CD4-positive, alpha-beta T cell treated with Interleukin-10 for 1 hour (primary cell): ENCODE data around the gene PNRC1.
"Not testable (repeated sequence)": the region's sequence is repeated elsewhere in the genome, so short reads cannot be mapped to it uniquely, and the experiment has no call there.

Experiments used
- DNase-seq: peaks from one replicate; pipeline ENCODE4 v3.0.0-alpha.2; 2020

Gene PNRC1

DNA sequence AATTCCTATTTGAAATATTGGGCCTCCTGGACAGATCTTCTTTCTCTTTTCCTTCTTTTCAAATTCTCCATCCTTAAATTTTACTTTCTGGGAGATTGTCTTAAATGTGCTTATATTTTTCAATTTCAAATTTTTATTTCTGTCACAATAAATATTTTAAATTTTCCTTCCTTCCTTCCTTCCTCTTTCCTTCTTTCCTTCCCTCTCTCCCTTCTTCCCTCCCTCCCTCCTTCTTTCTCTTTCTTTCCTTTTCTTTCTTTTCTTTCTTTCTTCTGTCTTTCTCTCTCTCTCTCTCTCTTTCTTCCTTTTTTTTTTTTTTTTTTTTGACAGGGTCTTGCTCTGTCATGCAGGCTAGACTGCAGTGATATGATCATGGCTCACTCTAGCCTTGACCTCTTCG is 16.7 kb upstream of the PNRC1 start:
- no peak for DNase-seq

DNA sequence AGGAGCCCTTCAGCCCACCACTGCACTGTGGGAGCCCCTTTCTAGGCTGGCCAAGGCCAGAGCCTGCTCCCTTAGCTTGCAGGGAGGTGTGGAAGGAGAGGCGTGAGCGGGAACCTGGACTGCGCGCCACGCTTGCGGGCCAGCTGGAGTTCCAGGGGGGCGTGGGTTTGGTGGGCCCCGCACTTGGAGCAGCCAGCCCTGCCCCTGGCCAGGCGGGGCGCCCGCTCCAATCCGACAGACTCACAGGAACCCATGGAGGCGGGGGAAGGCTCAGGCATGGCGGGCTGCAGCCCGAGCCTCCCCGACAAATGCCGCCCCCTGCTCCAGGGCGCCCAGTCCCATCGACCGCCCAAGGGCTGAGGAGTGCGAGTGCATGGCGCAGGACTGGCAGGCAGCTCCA is 15.6 kb upstream of the PNRC1 start:
- DNase-seq: not testable (repeated sequence)

DNA sequence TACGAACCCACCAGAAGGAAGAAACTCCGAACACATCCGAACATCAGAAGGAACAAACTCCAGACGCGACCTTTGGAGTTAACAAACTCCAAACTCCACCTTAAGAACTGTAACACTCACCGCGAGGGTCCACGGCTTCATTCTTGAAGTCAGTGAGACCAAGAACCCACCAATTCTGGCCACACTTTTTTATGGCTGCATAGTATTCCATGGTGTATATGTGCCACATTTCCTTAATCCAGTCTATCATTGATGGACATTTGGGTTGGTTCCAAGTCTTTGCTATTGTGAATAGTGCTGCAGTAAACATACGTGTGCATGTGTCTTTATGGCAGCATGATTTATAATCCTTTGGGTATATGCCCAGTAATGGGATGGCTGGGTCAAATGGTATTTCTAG is 14.4 kb upstream of the PNRC1 start:
- DNase-seq: not testable (repeated sequence)

DNA sequence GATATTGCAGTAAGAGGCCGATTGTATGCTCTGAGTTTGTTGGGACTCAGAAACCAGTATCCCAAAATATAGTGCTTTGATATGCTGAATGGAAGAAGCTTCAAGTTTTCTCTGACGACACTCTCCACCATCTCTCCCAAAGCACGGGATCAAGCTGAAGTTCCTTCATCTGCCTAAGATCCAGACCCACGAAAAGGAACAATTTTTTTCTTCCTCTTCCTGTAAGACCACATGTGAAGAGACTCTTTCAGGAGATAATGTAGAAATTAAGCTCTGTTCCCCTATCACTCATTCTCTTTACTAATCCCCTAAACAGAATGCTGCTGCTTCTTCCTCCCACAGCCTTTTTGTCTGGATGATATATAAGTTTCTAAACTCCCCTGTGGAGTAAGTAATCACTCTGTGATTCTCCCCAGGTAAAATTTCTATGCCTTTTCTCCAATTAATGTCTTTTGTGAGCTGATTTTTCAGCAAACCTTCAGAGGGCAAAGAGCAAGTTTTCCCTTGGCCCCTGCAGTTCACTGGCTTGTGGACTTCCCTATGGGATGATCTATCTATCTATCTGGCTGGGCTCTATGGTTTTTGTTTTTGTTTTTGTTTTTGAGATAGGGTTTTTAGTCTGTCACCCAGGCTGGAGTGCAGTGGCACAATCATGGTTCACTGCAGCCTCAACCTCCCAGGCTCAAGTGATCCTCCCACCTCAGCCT is 13.5 kb upstream of the PNRC1 start:
- no peak for DNase-seq

GRCh38 chr6:89067796-89068195 is 12.8 kb upstream of the PNRC1 start:
- DNase-seq: no peak

DNA sequence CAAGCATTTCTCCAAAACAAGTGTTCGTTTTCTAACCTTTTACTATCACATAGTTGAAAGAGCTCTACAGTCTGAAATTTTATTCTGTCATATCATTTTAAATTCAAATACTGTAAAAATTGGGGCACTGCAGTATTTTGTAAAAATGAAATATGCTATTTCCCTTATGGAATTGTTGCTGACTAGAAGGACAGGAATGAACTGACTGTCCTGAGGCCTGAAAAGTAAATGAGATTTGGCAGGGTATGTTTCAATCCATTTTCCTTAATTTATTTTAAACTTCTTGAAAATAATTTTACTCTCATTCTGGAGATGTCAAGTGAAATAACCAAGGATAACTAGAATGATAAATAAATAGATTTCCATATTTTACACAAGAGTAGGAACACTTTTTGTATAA is 11.9 kb upstream of the PNRC1 start:
- no peak for DNase-seq

GRCh38 chr6:89069536-89070163 is 10.9 kb upstream of the PNRC1 start:
- DNase-seq: no peak

GRCh38 chr6:89071036-89071435 is 9.5 kb upstream of the PNRC1 start:
- DNase-seq: no peak

DNA sequence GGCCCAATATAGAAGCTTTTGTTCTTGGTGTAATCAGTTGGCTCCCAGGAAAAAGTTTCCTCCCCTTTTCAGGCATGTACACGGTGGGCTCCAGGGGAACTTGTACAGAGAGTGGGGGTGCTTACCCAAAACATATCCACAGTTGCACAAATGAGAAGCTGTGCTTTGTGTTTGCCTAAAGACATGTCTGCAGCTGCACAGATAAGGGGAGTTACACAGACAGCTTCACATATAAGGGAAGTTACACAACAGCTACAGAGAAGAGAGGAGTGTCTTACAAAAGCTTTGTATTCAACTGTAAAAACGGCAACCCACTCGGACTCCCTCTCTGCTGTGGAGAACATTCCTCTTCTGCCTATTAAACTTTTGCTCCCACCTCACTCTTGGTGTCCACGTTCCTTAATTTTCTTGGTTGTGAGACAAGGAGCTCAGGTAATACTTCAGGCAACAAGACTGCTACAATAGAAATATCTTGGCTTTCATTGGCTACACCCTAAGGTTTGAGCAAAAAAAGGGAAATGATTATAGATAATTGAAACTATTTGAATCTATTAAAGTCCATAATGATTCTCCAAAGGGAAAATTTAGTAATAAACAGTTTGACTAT is 7.4 kb upstream of the PNRC1 start:
- DNase-seq: no peak

DNA sequence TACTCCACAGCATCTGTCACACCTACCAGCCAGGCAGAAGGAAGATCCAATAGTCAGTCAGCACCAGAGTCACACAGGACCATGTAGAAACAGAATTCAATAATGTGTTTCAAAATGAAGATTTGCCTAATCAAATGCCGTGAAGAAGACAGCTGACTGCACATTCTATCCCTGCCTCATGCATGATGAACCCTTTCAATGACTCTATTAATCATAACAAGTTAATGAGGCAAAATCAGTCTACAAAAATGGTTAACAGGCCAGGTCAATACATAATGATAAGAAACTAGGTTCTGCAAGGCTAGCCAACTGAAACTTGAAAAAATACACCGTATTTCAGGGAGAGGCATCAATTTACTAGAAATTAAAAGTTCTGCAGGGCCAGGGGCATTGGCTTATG is 6.7 kb upstream of the PNRC1 start:
- DNase-seq: no peak

- DNase-seq: peak; percentile 84
Measured at GRCh38 chr6:89079511-89080234, 878 bp upstream of the PNRC1 start.

- DNase-seq: no peak
Measured at GRCh38 chr6:89081129-89081422, 525 bp downstream of the PNRC1 start.

- peak; percentile 98 for DNase-seq
Measured at GRCh38 chr6:89081423-89082322, 1.1 kb downstream of the PNRC1 start.

DNA sequence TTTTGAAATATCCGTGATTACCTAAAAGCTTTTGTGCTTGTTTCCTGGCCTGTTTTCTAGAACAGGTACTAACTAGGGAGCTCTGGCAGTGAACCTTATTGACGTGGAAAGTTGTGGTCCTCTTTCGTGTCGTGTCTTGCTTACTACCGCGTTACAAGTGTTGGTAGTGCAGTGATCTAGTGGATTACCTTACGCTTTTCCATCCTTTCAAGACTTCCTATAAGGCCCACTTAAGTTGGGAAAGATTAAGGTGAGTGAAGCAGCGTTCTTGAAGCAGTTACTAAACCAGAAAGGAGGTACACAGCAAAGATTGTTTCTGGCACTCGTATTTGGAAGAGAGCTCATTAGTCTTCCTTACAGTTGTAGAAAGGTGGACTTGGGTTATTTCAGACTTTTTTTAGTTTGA is 1.9 kb downstream of the PNRC1 start:
- peak; percentile 43 for DNase-seq

- no peak for DNase-seq
Measured at GRCh38 chr6:89084542-89084941, 4.0 kb downstream of the PNRC1 start.

GRCh38 chr6:89084954-89085353 is 4.4 kb downstream of the PNRC1 start:
- no peak for DNase-seq

DNA sequence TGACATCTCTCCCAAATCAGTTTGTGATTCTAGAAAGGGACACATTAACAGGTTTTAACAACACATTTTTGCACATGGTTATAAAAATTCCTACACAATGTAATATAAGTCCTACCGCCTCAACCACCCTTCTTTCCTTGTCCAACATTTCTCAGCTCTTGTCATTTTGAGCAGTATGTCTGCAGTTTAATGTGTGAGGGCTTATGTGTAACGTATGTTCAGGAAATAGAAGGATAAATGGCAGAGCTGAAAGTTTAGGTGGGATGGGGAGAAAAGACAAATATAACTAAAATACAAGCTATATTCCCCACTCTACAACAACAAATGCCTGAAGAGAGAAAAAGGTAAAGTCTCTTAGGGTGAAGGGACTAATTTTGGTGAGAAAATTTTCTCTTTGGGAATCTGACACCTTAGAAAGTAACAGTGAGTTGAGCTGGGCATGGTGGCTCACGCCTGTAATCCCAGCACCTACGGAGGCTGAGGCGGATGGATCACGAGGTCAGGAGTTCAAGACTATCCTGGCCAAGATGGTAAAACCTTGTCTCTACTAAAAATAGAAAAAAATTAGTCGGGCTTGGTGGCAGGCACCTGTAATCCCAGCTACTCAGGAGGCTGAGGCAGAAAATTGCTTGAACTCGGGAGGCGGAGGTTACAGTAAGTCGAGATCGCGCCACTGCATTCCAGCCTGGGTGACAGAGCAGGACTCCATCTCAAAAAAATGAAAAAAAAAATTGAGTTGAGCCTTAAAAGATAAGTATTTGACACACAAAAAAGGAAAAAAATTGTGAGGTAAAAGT is 5.1 kb downstream of the PNRC1 start:
- no peak for DNase-seq

GRCh38 chr6:89087881-89088280 is 7.3 kb downstream of the PNRC1 start:
- DNase-seq: no peak

GRCh38 chr6:89098461-89098860 is 17.9 kb downstream of the PNRC1 start:
- no peak for DNase-seq

GRCh38 chr6:89100114-89100513 is 19.6 kb downstream of the PNRC1 start:
- DNase-seq: no peak

GRCh38 chr6:89110284-89110683 is 29.7 kb downstream of the PNRC1 start:
- DNase-seq: no peak

DNA sequence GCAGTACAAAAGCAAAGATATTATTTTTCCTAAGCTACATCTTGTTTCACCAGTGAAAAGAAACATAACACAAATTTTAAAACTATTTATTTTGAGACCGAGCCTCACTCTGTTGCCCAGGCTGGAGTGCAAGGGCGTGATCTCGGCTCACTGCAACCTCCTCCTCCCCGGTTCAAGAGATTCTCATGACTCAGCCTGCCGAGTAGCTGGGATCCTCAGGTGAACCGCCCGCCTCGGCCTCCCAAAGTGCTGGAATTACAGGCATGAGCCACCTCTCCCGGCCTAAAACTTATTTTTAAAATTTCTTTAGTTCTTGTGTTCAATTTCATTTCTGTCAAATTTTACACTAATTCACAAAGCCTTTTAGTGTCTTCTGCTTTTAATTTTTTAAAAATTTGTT is 31.4 kb downstream of the PNRC1 start:
- DNase-seq: no peak
